Uterus (tissue), 2 donors: Measurements from ENCODE around the gene GTF2A2.

Experiments used
- POLR2A ChIP-seq, 2 donors: fragments of 450-650 bp; IDR thresholded peaks; one replicate each; pipeline ENCODE4 v1.6.1; 2016; ENCODE audit warnings: antibody characterized with exemption in 2 of 2, mild to moderate bottlenecking in 1 of 2, moderate library complexity in 1 of 2
- TF ChIP-seq, protein P1 (sequence below), 4 experiments: fragments of 200-600 bp in 2 of 4; fragments of 450-650 bp in 2 of 4; sonication (generic) in 2 of 4; IDR thresholded peaks; one replicate each; pipeline ENCODE4 v1.5.1; 2016 to 2019; ENCODE audit warnings: antibody characterized with exemption in 4 of 4, mild to moderate bottlenecking in 2 of 4, moderate library complexity in 1 of 4

DNA sequence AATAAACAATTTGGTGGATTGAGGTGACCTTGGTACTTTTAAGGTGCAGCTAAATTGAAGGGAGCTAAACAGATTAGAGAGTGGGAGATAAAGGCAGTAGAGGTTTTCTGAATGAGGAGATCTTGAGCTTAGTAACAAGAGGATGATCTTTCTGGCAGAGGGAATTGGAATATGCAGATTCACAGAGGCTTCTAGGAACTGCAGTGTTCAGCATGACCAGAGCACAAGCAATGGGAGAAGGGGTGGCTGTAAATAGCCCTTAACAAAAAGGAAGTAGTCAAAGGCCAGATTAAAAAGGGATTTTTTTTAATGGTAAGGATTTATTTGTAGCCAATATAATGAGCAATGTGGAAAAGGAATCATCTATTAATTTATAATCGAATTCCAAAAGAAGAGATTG, 37.5 kb upstream of the GTF2A2 start:
- TF ChIP-seq, protein P1, sequence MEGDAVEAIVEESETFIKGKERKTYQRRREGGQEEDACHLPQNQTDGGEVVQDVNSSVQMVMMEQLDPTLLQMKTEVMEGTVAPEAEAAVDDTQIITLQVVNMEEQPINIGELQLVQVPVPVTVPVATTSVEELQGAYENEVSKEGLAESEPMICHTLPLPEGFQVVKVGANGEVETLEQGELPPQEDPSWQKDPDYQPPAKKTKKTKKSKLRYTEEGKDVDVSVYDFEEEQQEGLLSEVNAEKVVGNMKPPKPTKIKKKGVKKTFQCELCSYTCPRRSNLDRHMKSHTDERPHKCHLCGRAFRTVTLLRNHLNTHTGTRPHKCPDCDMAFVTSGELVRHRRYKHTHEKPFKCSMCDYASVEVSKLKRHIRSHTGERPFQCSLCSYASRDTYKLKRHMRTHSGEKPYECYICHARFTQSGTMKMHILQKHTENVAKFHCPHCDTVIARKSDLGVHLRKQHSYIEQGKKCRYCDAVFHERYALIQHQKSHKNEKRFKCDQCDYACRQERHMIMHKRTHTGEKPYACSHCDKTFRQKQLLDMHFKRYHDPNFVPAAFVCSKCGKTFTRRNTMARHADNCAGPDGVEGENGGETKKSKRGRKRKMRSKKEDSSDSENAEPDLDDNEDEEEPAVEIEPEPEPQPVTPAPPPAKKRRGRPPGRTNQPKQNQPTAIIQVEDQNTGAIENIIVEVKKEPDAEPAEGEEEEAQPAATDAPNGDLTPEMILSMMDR (IDR thresholded peaks at IDR 0.05) = no peak
- TF ChIP-seq POLR2A (IDR thresholded peaks at IDR 0.05) = no peak
